HCT116 (cell line): ENCODE data around the gene CLK3. TPM values are rescaled to one million over a fixed set of nuclear protein-coding genes. Genes with fewer than 3 reads are reported as not detected.

Experiments used
- ATAC-seq: fragments of 200-7000 bp; cut with Tn5 transposase; 2 replicates; pipeline ENCODE4 v1.9.1; 2020; ENCODE audit warnings: mild to moderate bottlenecking, moderate library complexity
- BruUV-seq: library from RNA; stranded (reverse); fragments of 400-500 nt; replicated peaks from 2 replicates; lab custom pipeline; 2021; lab: Mats Ljungman, UMichigan
- CTCF ChIA-PET: fragments of 300-600 bp; sonication (Branson Sonifier 250); formaldehyde crosslinking; loops from one replicate; lab custom pipeline; 2021; ENCODE audit warnings: antibody characterized with exemption; lab: Charles Lee
- POLR2A ChIA-PET: fragments of 300-600, 350-600 bp; sonication (Branson Sonifier 250); formaldehyde crosslinking; loops from one replicate; lab custom pipeline; 2021; ENCODE audit warnings: antibody characterized with exemption; lab: Charles Lee
- RAD21 ChIA-PET, 2 experiments: fragments of 300-600 bp; sonication (Branson Sonifier 250); formaldehyde crosslinking; loops; one replicate each; lab custom pipeline; 2023; ENCODE audit warnings: low total read pairs in 2 of 2; ENCODE audit not compliant: uncharacterized antibody in 2 of 2, unreplicated experiment in 2 of 2, low non-redundant PET in 1 of 2; lab: Charles Lee
- DNase-seq: peaks from one replicate; pipeline ENCODE4 v3.0.0-alpha.2; 2010; ENCODE audit warnings: low read depth, low spot score
- H2AFZ ChIP-seq: fragments of 200-600 bp; shearing (Covaris generic), sonication (generic); 2 replicates; pipeline ENCODE4 v1.6.1; 2017; ENCODE audit warnings: low read depth, mixed run types, mixed read lengths, antibody characterized with exemption, low read length; ENCODE audit not compliant: poor library complexity, severe bottlenecking
- H3K27ac ChIP-seq: 2 replicates; pipeline ENCODE4 v1.5.1; 2012; ENCODE audit warnings: low read depth, low read length
- H3K27me3 ChIP-seq: fragments of 200-600 bp; sonication (generic); 2 replicates; pipeline ENCODE4 v1.6.1; 2016; ENCODE audit warnings: mixed run types, low read length, mixed read lengths; ENCODE audit not compliant: insufficient read depth
- H3K36me3 ChIP-seq, 2 experiments: fragments of 200-500 bp in 1 of 2; fragments of 200-600 bp in 1 of 2; sonication (Bioruptor generic) in 1 of 2; sonication (generic) in 1 of 2; 2 replicates each; pipeline versions ENCODE4 v1.5.1 to v1.6.1; 2014 to 2016; ENCODE audit warnings: low read length in 2 of 2, inconsistent platforms in 1 of 2, mixed read lengths in 1 of 2, mixed run types in 1 of 2; ENCODE audit not compliant: insufficient read depth in 2 of 2, control insufficient read depth in 1 of 2
- H3K4me1 ChIP-seq, 2 experiments: fragments of 200-600 bp in 1 of 2; sonication (generic) in 1 of 2; 2 replicates each; pipeline versions ENCODE4 v1.5.1 to v1.6.1; 2012 to 2017; ENCODE audit warnings: low read length in 2 of 2, inconsistent platforms in 1 of 2, mild to moderate bottlenecking in 1 of 2, mixed read lengths in 1 of 2, mixed run types in 1 of 2, moderate library complexity in 1 of 2; ENCODE audit not compliant: insufficient read depth in 2 of 2, control insufficient read depth in 1 of 2
- H3K4me2 ChIP-seq: fragments of 200-600 bp; sonication (generic); 2 replicates; pipeline ENCODE4 v1.6.1; 2017; ENCODE audit warnings: mixed run types, low read length, mixed read lengths
- H3K4me3 ChIP-seq, 2 experiments: fragments of 200-600 bp in 1 of 2; sonication (generic) in 1 of 2; replicated peaks in 1 of 2; 2 replicates each; pipeline ENCODE4 v1.5.1; 2011 to 2016; ENCODE audit warnings: low read length in 2 of 2, control low read depth in 1 of 2, low read depth in 1 of 2, mild to moderate bottlenecking in 1 of 2, mixed read lengths in 1 of 2, mixed run types in 1 of 2
- H3K79me2 ChIP-seq: fragments of 200-600 bp; sonication (generic); 2 replicates; pipeline ENCODE4 v1.6.1; 2017; ENCODE audit warnings: mild to moderate bottlenecking, mixed run types, low read length, moderate library complexity, mixed read lengths; ENCODE audit not compliant: insufficient read depth
- H3K9ac ChIP-seq: fragments of 200-600 bp; sonication (generic); 2 replicates; pipeline ENCODE4 v1.6.1; 2016; ENCODE audit warnings: low read length, mixed read lengths
- H3K9me2 ChIP-seq: fragments of 200-600 bp; sonication (generic), shearing (Covaris generic); 2 replicates; pipeline ENCODE4 v1.6.1; 2017; ENCODE audit warnings: mixed run types, mild to moderate bottlenecking, moderate library complexity; ENCODE audit not compliant: insufficient read depth
- H3K9me3 ChIP-seq, 2 experiments: fragments of 200-500 bp in 1 of 2; fragments of 200-600 bp in 1 of 2; sonication (Bioruptor generic) in 1 of 2; sonication (generic) in 1 of 2; 2 replicates each; pipeline ENCODE4 v1.6.1; 2014 to 2017; ENCODE audit warnings: low read length in 2 of 2, mixed read lengths in 2 of 2, inconsistent platforms in 1 of 2, low read depth in 1 of 2, mild to moderate bottlenecking in 1 of 2, mixed run types in 1 of 2, moderate library complexity in 1 of 2; ENCODE audit not compliant: control insufficient read depth in 1 of 2, insufficient read depth in 1 of 2
- H4K20me1 ChIP-seq: fragments of 200-600 bp; sonication (generic), shearing (Covaris generic); 2 replicates; pipeline ENCODE4 v1.6.1; 2017; ENCODE audit warnings: mixed run types, mild to moderate bottlenecking, moderate library complexity; ENCODE audit not compliant: insufficient read depth
- FOSL1 ChIP-seq: IDR thresholded peaks from 2 replicates; pipeline ENCODE4 v1.6.1; 2012; ENCODE audit warnings: low read depth
- JUND ChIP-seq: IDR thresholded peaks from 2 replicates; pipeline ENCODE4 v1.6.1; 2012
- POLR2AphosphoS5 ChIP-seq: IDR thresholded peaks from 2 replicates; pipeline ENCODE4 v1.6.1; 2011; ENCODE audit warnings: mild to moderate bottlenecking, low read depth, low read length, moderate library complexity
- intact Hi-C: fragments of 100-400 bp; cut with micrococcal nuclease; formaldehyde crosslinking; loops from 2 replicates; pipeline ENCODE4 v1.10.0; 2022
- total RNA-seq: library from RNA; stranded (reverse); gene quantifications from one replicate; pipeline ENCODE4 v1.2.1, GENCODE V29; 2021; ENCODE audit not compliant: unreplicated experiment

Gene CLK3
- total RNA-seq, 1 experiment from 2014 or later = 79.3 TPM

- Histone ChIP-seq H3K27me3 (no peaks in the 10 kb centered on the region), H3K4me1 (no peaks in the 10 kb centered on the region; a peak in 1 of 4 replicates), H3K79me2 (peaks cover 18% of the 10 kb centered on the region), H3K36me3 (peaks cover 58 to 77% of the 10 kb centered on the region in 2 experiments), H3K9me3 (no peaks in the 10 kb centered on the region), H2AFZ (no peak overlapping the region), H3K9ac (no peak overlapping the region), H4K20me1 (no peaks in the 10 kb centered on the region), H3K4me3 (no peak overlapping the region), H3K27ac (no peak overlapping the region), H3K4me2 (no peak overlapping the region), H3K9me2 (no peaks in the 10 kb centered on the region)
- intact Hi-C loops = no loop called here
- ATAC-seq (no peak), DNase-seq (no peak)
- BruUV-seq = no TSS peak
- RAD21 ChIA-PET = no interaction called here
- POLR2A ChIA-PET = no interaction called here
- TF ChIP-seq JUND (no peak), POLR2AphosphoS5 (peak; percentile 18; the same call in 1 of the 2 replicates)
- CTCF ChIA-PET = interaction anchor here (1.0 kb wide), 1 partner anchor 253 kb away, joined by 3 read pairs; no protein-coding TSS in a partner anchor
Observed at GRCh38 chr15:74626752-74627692, 11.4 kb downstream of the CLK3 start.

GRCh38 chr15:74627766-74628165, 12.1 kb downstream of the CLK3 start:
- H3K9ac ChIP-seq = no peak overlapping the region
- no TSS peak for BruUV-seq
- intact Hi-C loops = no loop called here
- H2AFZ ChIP-seq = no peak overlapping the region
- peaks cover 11% of the 10 kb centered on the region for H3K79me2 ChIP-seq
- no peaks in the 10 kb centered on the region for H3K27me3 ChIP-seq
- ChIA-PET CTCF (no interaction called here), RAD21 (no interaction called here), POLR2A (no interaction called here)
- ATAC-seq (no peak), DNase-seq (no peak)
- no peaks in the 10 kb centered on the region; a peak in 1 of 4 replicates for H3K4me1 ChIP-seq
- H3K4me2 ChIP-seq = no peak overlapping the region
- no peaks in the 10 kb centered on the region for H3K9me2 ChIP-seq
- no peaks in the 10 kb centered on the region for H3K9me3 ChIP-seq
- H3K27ac ChIP-seq = no peak overlapping the region
- peaks cover 51 to 70% of the 10 kb centered on the region in 2 experiments for H3K36me3 ChIP-seq
- H3K4me3 ChIP-seq = no peak overlapping the region
- H4K20me1 ChIP-seq = no peaks in the 10 kb centered on the region
- TF ChIP-seq POLR2AphosphoS5 = 0 out of 2 replicates have a peak, but pooled peaks have one; percentile 0
- TF ChIP-seq FOSL1 = no peak
